Coronary artery (tissue), 2 donors: ENCODE measurements around the gene PLB1.
"Not testable (repeated sequence)": the region's sequence is repeated elsewhere in the genome, so short reads cannot be mapped to it uniquely, and the experiment has no call there.

Experiments used
- DNase-seq: peaks from one replicate; pipeline ENCODE4 v3.0.0-alpha.2; 2017; ENCODE audit warnings: low spot score
- H3K27ac ChIP-seq, 2 donors: fragments of 200-600 bp; sonication (generic); one replicate each; pipeline ENCODE4 v1.5.1; 2016 to 2019
- H3K4me3 ChIP-seq: fragments of 200-600 bp; sonication (generic); 2 replicates; pipeline ENCODE4 v1.5.1; 2016; ENCODE audit warnings: mild to moderate bottlenecking, moderate library complexity
- CTCF ChIP-seq: fragments of 200-600 bp; sonication (generic); IDR thresholded peaks from one replicate; pipeline ENCODE4 v1.5.1; 2019; ENCODE audit warnings: antibody characterized with exemption

PLB1 gene

GRCh38 chr2:28465148-28465885 is 30.5 kb upstream of the PLB1 start:
- TF ChIP-seq CTCF, result no peak

GRCh38 chr2:28469304-28469703 is 26.6 kb upstream of the PLB1 start:
- Histone ChIP-seq H3K4me3 (no peak overlapping the region), H3K27ac (no peak overlapping the region)
- TF ChIP-seq CTCF, result no peak
- DNase-seq, result no peak

More at GRCh38 chr2:28465148-28465885, 30.5 kb upstream of the PLB1 start:
- no peak overlapping the region for H3K27ac ChIP-seq
- no peak for DNase-seq
- no peak overlapping the region for H3K4me3 ChIP-seq

- no peak for DNase-seq
- TF ChIP-seq CTCF, result no peak
- Histone ChIP-seq H3K4me3 (no peak overlapping the region), H3K27ac (no peak overlapping the region)
Observed at GRCh38 chr2:28469947-28470535, 25.8 kb upstream of the PLB1 start.

- no peak overlapping the region for H3K4me3 ChIP-seq
- H3K27ac ChIP-seq, result no peak overlapping the region
- DNase-seq, result no peak
- TF ChIP-seq CTCF, result no peak
Observed at GRCh38 chr2:28470759-28471158, 25.1 kb upstream of the PLB1 start.

- no peak overlapping the region for H3K4me3 ChIP-seq
- DNase-seq, result no peak
- TF ChIP-seq CTCF, result no peak
- no peak overlapping the region for H3K27ac ChIP-seq
Observed at GRCh38 chr2:28471214-28471613, 24.6 kb upstream of the PLB1 start.

- no peak for DNase-seq
- H3K4me3 ChIP-seq, result no peak overlapping the region
- no peak for TF ChIP-seq CTCF
- H3K27ac ChIP-seq, result no peak overlapping the region
Observed at GRCh38 chr2:28471701-28472236, 24.1 kb upstream of the PLB1 start.

- H3K27ac ChIP-seq, DNase-seq, H3K4me3 ChIP-seq: not testable (repeated sequence)
Observed at GRCh38 chr2:28472641-28473040, 23.2 kb upstream of the PLB1 start.
